ENCODE results near the gene RAI1. TPM values are rescaled to one million over a fixed set of nuclear protein-coding genes. Genes with fewer than 3 reads are reported as not detected.

The RAI1 gene
- total RNA-seq, 1 donor from 2014 or later = 38.1 TPM

DNA sequence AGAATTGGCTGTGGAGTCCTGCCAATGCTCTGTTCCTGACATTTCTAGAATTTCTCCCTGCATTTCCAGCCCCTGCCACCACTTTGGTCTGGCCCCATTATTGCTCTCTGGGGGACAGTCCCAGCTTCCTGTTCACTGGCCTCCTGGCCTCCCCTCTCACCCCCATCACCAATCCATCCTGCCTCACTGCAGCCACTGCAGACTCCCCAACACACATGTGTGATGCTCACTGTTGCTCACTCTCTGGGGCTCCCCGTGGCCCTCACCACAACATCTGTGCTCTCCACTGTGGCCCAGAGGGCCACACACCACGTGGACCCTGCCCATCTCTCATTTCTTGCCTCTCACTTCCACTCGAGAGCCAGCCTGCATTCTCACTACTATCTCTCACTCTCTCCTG is 91.0 kb downstream of the RAI1 start:
- Histone ChIP-seq H3K4me1 (peaks cover 17% of the 10 kb centered on the region), H3K4me3 (no peak overlapping the region), H3K27ac (no peak overlapping the region), H3K36me3 (no peaks in the 10 kb centered on the region), H3K9me3 (no peaks in the 10 kb centered on the region), H3K27me3 (no peaks in the 10 kb centered on the region)
- DNase-seq (no peak), ATAC-seq (no peak)
- TF ChIP-seq CTCF (IDR thresholded peaks at IDR 0.05) = no peak
- intact Hi-C loops (cut with DNase I) = no loop called here

- peak overlapping the region; percentile 51 for H3K27ac ChIP-seq
- peak; percentile 46 for TF ChIP-seq CTCF (IDR thresholded peaks at IDR 0.05)
- ATAC-seq (peak; percentile 63), DNase-seq (no peak)
- H3K9me3 ChIP-seq = no peaks in the 10 kb centered on the region
- intact Hi-C loops (cut with DNase I) = no loop called here
- H3K4me1 ChIP-seq = peaks cover 22% of the 10 kb centered on the region
- no peaks in the 10 kb centered on the region for H3K36me3 ChIP-seq
- no peaks in the 10 kb centered on the region for H3K27me3 ChIP-seq
- H3K4me3 ChIP-seq = no peak overlapping the region
These were observed 93.0 kb downstream of the RAI1 start for GRCh38 chr17:17774009-17774881.

- Histone ChIP-seq H3K27ac (no peak overlapping the region), H3K4me1 (peaks cover 39% of the 10 kb centered on the region), H3K27me3 (no peaks in the 10 kb centered on the region), H3K36me3 (no peaks in the 10 kb centered on the region), H3K9me3 (no peaks in the 10 kb centered on the region), H3K4me3 (no peak overlapping the region)
- no peak for TF ChIP-seq CTCF (IDR thresholded peaks at IDR 0.05)
- intact Hi-C loops (cut with DNase I) = no loop called here
- ATAC-seq (no peak), DNase-seq (no peak)
These were observed 95.6 kb downstream of the RAI1 start for GRCh38 chr17:17776889-17777288.

DNA sequence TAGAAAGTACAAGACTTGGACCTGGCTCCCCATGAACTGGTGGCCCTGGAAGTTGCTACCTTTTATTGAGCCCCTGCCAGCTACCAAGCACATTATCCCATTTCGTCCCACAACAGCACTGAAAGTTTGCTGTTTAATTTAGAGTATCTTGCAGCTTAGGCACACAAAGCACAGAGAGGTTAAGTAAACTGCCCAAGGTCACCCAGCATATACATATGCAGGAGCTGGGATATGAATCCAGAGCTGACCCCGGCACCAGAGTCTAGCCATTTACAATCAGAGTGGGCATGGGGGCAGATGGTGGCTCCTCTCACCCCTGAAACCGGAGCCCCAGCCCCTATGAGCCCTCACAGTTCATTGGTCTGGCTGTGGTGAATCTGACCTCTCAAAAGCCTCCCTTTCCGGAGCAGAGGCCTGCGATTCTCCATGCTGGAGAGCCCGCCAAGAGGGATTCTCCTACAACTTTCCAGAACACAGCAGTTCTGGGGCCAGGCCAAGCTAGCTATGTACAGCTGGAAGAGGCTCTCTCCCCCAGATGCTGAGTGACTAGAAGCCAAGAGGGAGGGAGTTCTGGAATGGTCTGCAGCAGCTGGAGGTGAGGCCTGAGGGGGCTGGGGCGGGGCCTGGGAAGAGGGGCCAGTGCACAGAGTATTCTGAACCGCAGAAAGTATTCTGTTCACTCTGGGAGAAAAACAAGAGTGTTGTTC is 97.2 kb downstream of the RAI1 start:
- peaks cover 43% of the 10 kb centered on the region for H3K4me1 ChIP-seq

GRCh38 chr17:17779015-17779611 is 97.9 kb downstream of the RAI1 start:
- intact Hi-C loops (cut with DNase I) = no loop called here
- peak overlapping the region; percentile 66 for H3K27ac ChIP-seq

More for the DNA sequence above, 97.2 kb downstream of the RAI1 start:
- intact Hi-C loops (cut with DNase I) = no loop called here
- Histone ChIP-seq H3K4me3 (no peak overlapping the region), H3K9me3 (no peaks in the 10 kb centered on the region), H3K36me3 (no peaks in the 10 kb centered on the region), H3K27ac (no peak overlapping the region), H3K27me3 (no peaks in the 10 kb centered on the region)
- DNase-seq (no peak), ATAC-seq (no peak)
- no peak for TF ChIP-seq CTCF (IDR thresholded peaks at IDR 0.05)

More at GRCh38 chr17:17779015-17779611, 97.9 kb downstream of the RAI1 start:
- no peak for DNase-seq
- TF ChIP-seq CTCF (IDR thresholded peaks at IDR 0.05) = no peak
- no peak overlapping the region for H3K4me3 ChIP-seq
- no peak for ATAC-seq
- H3K9me3 ChIP-seq = no peaks in the 10 kb centered on the region
- H3K36me3 ChIP-seq = no peaks in the 10 kb centered on the region
- no peaks in the 10 kb centered on the region for H3K27me3 ChIP-seq
- H3K4me1 ChIP-seq = peaks cover 46% of the 10 kb centered on the region
